Effector CD4-positive, alpha-beta T cell (primary cell): ENCODE measurements around the gene TENM4.

Experiments used
- DNase-seq: peaks from one replicate; pipeline ENCODE4 v3.0.0-alpha.2; 2020

The TENM4 gene

GRCh38 chr11:79045800-79046304 is 395.0 kb downstream of the TENM4 start:
- no peak for DNase-seq

- no peak for DNase-seq
Measured at GRCh38 chr11:79045018-79045799, 395.6 kb downstream of the TENM4 start.

- no peak for DNase-seq
Measured at GRCh38 chr11:79044201-79044600, 396.6 kb downstream of the TENM4 start.

GRCh38 chr11:79043726-79044125 is 397.1 kb downstream of the TENM4 start:
- no peak for DNase-seq

GRCh38 chr11:79042824-79043223 is 398.0 kb downstream of the TENM4 start:
- no peak for DNase-seq

GRCh38 chr11:79040348-79040747 is 400.5 kb downstream of the TENM4 start:
- DNase-seq, result no peak

GRCh38 chr11:79039122-79039521 is 401.7 kb downstream of the TENM4 start:
- no peak for DNase-seq

GRCh38 chr11:79035881-79036280 is 404.9 kb downstream of the TENM4 start:
- DNase-seq, result no peak

GRCh38 chr11:79033833-79034232 is 407.0 kb downstream of the TENM4 start:
- no peak for DNase-seq

- no peak for DNase-seq
Measured at GRCh38 chr11:79030448-79030847, 410.4 kb downstream of the TENM4 start.

- no peak for DNase-seq
Measured at GRCh38 chr11:79028225-79028624, 412.6 kb downstream of the TENM4 start.

GRCh38 chr11:79026803-79027445 is 413.9 kb downstream of the TENM4 start:
- DNase-seq, result no peak

GRCh38 chr11:79025622-79026021 is 415.2 kb downstream of the TENM4 start:
- no peak for DNase-seq

- no peak for DNase-seq
Measured at GRCh38 chr11:79025097-79025496, 415.7 kb downstream of the TENM4 start.

GRCh38 chr11:79022265-79022664 is 418.6 kb downstream of the TENM4 start:
- DNase-seq, result no peak

- DNase-seq, result no peak
Measured at GRCh38 chr11:79021601-79022000, 419.2 kb downstream of the TENM4 start.

- DNase-seq, result no peak
Measured at GRCh38 chr11:79019975-79020374, 420.9 kb downstream of the TENM4 start.

GRCh38 chr11:79019277-79019676 is 421.6 kb downstream of the TENM4 start:
- DNase-seq, result no peak

GRCh38 chr11:79018371-79018849 is 422.4 kb downstream of the TENM4 start:
- DNase-seq, result no peak

GRCh38 chr11:79017811-79018210 is 423.0 kb downstream of the TENM4 start:
- DNase-seq, result no peak

- DNase-seq, result no peak
Measured at GRCh38 chr11:79013509-79013908, 427.3 kb downstream of the TENM4 start.

- DNase-seq, result no peak
Measured at GRCh38 chr11:79011357-79011756, 429.5 kb downstream of the TENM4 start.

GRCh38 chr11:79007771-79008402 is 432.9 kb downstream of the TENM4 start:
- no peak for DNase-seq

GRCh38 chr11:79006854-79007253 is 434.0 kb downstream of the TENM4 start:
- DNase-seq, result no peak
